BJ (cell line): ENCODE results near the gene CNGA2. TPM values are rescaled to one million over a fixed set of nuclear protein-coding genes. Genes with fewer than 3 reads are reported as not detected.

ENCODE experiments used
- CTCF ChIA-PET: fragments of 350-600 bp; formaldehyde crosslinking; extraction: SDS; loops from one replicate; lab custom pipeline; 2021; ENCODE audit warnings: antibody characterized with exemption, inconsistent platforms; lab: Yijun Ruan, JAX
- POLR2A ChIA-PET: fragments of 300-600 bp; sonication (Branson Sonifier 250); formaldehyde crosslinking; extraction: SDS; loops from one replicate; lab custom pipeline; 2021; ENCODE audit warnings: antibody characterized with exemption; lab: Charles Lee
- DNase-seq: peaks from one replicate; pipeline ENCODE4 v3.0.0-alpha.2; 2011; ENCODE audit warnings: low read depth
- H3K27me3 ChIP-seq: 2 replicates; pipeline ENCODE4 v1.6.0; 2011; ENCODE audit warnings: low read length; ENCODE audit not compliant: control insufficient read depth, insufficient read depth
- H3K36me3 ChIP-seq: 2 replicates; pipeline ENCODE4 v1.5.1; 2011; ENCODE audit warnings: low read length; ENCODE audit not compliant: control insufficient read depth, insufficient read depth
- H3K4me3 ChIP-seq: 2 replicates; pipeline ENCODE4 v1.5.1; 2011; ENCODE audit warnings: low read depth, mild to moderate bottlenecking, control low read depth, low read length
- polyA minus RNA-seq: library from RNA; depleted of rRNA, polyadenylated mRNA; stranded (reverse); fragments of >200 nt; gene quantifications from 2 replicates; pipeline ENCODE4 v1.2.3, GENCODE V29; 2011; rRNA and poly(A)+ RNA removed
- polyA plus RNA-seq: library from polyadenylated mRNA; depleted of rRNA; stranded (reverse); fragments of >200 nt; gene quantifications from 2 replicates; pipeline ENCODE4 v1.2.3, GENCODE V29; 2011; rRNA removed
- TF ChIP-seq, protein P1 (sequence below): IDR thresholded peaks from 2 replicates; pipeline ENCODE4 v1.5.1; 2011; ENCODE audit warnings: low read depth, mild to moderate bottlenecking, control low read depth, inconsistent platforms, low read length, moderate library complexity; ENCODE audit not compliant: insufficient read depth

The CNGA2 gene
- polyA plus RNA-seq (not detected in 2 replicates), polyA minus RNA-seq (not detected in 2 replicates)

DNA sequence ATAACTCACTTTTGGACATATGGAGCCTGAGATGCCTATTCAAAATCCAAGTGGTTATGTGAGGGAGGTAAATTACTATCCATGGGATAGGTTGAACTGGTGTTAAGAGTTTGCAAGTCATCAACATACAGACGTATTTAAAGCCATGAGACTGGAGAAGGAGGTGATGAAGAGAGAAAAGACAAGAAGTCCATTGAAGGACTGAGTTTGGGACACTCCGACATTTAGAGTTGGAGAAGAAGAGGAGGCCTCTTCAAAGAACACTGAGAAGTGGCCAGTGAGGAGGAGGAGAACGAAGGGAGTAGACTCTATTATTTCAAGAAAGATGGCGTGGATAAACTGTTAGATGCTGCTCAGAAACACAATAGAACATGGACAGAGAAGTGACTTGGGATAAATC lies at the start of gene CNGA2:
Gene CNGA2 (plus strand): TSS at position 301 of the 400 bp plus-strand sequence. CDS start 3,738 bp downstream, outside the sequence.
- Histone ChIP-seq H3K36me3 (no peaks in the 10 kb centered on the region), H3K27me3 (no peaks in the 10 kb centered on the region), H3K4me3 (no peak within 1 kb of the TSS)
- CTCF ChIA-PET: no interaction called here
- TF ChIP-seq, protein P1, sequence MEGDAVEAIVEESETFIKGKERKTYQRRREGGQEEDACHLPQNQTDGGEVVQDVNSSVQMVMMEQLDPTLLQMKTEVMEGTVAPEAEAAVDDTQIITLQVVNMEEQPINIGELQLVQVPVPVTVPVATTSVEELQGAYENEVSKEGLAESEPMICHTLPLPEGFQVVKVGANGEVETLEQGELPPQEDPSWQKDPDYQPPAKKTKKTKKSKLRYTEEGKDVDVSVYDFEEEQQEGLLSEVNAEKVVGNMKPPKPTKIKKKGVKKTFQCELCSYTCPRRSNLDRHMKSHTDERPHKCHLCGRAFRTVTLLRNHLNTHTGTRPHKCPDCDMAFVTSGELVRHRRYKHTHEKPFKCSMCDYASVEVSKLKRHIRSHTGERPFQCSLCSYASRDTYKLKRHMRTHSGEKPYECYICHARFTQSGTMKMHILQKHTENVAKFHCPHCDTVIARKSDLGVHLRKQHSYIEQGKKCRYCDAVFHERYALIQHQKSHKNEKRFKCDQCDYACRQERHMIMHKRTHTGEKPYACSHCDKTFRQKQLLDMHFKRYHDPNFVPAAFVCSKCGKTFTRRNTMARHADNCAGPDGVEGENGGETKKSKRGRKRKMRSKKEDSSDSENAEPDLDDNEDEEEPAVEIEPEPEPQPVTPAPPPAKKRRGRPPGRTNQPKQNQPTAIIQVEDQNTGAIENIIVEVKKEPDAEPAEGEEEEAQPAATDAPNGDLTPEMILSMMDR: no peak
- DNase-seq: no peak
- POLR2A ChIA-PET: no interaction called here

DNA sequence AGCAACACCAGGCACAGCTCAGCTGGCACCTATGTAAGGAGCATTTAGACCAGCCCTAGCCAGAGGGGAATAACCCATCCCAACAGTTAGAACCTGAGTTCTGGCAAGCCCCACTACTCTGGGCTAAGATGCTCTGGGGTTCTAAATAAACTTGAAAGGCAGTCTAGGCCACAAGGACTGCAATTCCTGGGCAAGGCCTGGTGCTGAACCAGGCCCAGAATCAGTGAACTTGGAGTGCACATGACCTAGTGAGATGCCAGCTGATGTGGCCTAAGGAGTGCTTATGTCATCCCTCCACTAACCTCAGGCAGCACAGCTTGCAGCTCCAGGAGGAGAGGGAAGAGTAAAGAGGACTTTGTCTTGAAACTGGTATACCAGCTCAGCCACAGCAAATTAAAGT lies 46.9 kb upstream of the CNGA2 start:
- TF ChIP-seq, protein P1: no peak
- CTCF ChIA-PET: no interaction called here
- H3K4me3 ChIP-seq: no peak overlapping the region
- POLR2A ChIA-PET: no interaction called here
- DNase-seq: no peak
- no peaks in the 10 kb centered on the region for H3K36me3 ChIP-seq
- H3K27me3 ChIP-seq: no peaks in the 10 kb centered on the region

DNA sequence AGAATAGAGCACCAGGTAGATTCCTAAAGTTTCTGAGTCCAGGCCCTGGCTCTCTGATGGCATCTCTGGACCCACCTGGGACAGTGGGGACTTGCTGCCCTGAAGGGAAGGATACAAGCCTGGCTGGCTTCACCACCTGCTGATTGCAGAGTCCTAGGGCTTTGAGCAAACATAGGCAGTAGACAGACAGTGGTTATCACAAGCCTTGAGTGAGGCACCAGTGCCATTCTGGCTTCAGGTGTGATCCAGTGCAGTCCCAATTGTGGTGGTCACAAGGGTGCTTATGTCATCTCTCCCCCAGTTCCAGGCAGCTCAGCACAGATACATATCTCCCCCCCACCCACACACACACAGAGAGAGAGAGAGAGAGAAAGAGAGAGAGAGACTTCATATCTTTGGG lies 45.9 kb upstream of the CNGA2 start:
- Histone ChIP-seq H3K4me3 (no peak overlapping the region), H3K36me3 (no peaks in the 10 kb centered on the region), H3K27me3 (no peaks in the 10 kb centered on the region)
- DNase-seq: no peak
- POLR2A ChIA-PET: no interaction called here
- CTCF ChIA-PET: no interaction called here
- TF ChIP-seq, protein P1: no peak

DNA sequence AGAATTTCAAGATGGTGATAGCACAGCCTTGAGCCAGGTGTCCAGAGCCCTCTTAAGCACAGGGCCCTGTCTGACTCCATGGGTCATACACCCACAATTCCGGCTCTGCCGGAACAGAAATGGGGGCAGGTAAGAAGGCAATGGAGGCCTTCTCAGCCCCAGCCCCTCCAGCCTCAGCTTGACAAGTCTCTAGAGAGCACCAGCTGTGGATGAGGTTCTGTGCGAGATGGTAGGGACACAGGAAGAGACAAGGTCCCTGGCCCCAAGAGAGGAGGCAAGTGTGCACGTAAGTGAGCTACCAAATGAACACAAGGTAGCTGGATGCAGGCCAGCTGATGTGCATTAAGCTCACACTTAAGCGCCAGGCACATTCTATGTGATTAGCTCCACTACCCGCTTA lies 41.7 kb upstream of the CNGA2 start:
- Histone ChIP-seq H3K27me3 (no peaks in the 10 kb centered on the region), H3K4me3 (no peak overlapping the region), H3K36me3 (no peaks in the 10 kb centered on the region)
- TF ChIP-seq, protein P1: no peak
- POLR2A ChIA-PET: no interaction called here
- CTCF ChIA-PET: no interaction called here
- DNase-seq: no peak

DNA sequence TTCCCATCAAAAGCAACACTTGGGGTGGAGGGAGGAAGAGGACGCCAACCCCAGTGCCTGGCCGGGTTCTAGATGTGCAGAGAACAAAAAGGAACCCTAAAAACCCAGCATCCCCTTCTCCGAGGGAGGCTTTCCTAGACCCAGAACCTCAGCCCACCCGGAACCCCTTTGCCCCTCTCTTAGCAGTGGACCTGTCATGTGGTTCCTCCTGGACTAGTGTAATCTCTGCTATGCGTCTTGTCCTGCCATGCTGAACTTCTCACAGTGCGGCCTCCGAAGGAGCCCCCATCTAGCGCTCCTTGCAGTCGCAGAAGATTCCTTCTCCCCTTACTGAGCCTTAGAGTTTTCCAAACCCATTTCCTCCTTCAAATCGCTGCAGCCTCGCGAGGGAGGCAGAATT lies 40.4 kb upstream of the CNGA2 start:
- ChIA-PET CTCF (no interaction called here), POLR2A (no interaction called here)
- no peak for DNase-seq
- Histone ChIP-seq H3K36me3 (no peaks in the 10 kb centered on the region), H3K27me3 (no peaks in the 10 kb centered on the region), H3K4me3 (no peak overlapping the region)
- TF ChIP-seq, protein P1: no peak
